Activated CD8-positive, alpha-beta T cell treated with anti-CD3 and anti-CD28 coated beads for 36 hours (primary cell): Measurements from ENCODE around the gene METTL25. TPM values are rescaled to one million over a fixed set of nuclear protein-coding genes. Genes with fewer than 3 reads are reported as not detected.

Experiments used
- ATAC-seq: fragments of 200-7000 bp; cut with Tn5 transposase; one replicate; pipeline ENCODE4 v1.10.0; 2021; ENCODE audit warnings: mild to moderate bottlenecking, moderate library complexity
- CTCF ChIA-PET: fragments of 350-600 bp; sonication (Branson Sonifier 250); formaldehyde crosslinking; loops from one replicate; lab custom pipeline; 2021; ENCODE audit warnings: antibody characterized with exemption; lab: Charles Lee
- POLR2A ChIA-PET: fragments of 350-600 bp; sonication (Branson Sonifier 250); formaldehyde crosslinking; loops from one replicate; lab custom pipeline; 2021; ENCODE audit warnings: antibody characterized with exemption; lab: Charles Lee
- DNase-seq: peaks from one replicate; pipeline ENCODE4 v3.0.0-alpha.2; 2020
- H3K27ac Mint-ChIP-seq: one replicate; pipeline ENCODE4 v1.8.0; 2021; ENCODE audit warnings: mild to moderate bottlenecking, mixed read lengths
- H3K27me3 Mint-ChIP-seq: one replicate; pipeline ENCODE4 v1.8.0; 2021; ENCODE audit warnings: mixed read lengths
- H3K36me3 Mint-ChIP-seq: one replicate; pipeline ENCODE4 v1.8.0; 2021; ENCODE audit warnings: low read depth, mixed read lengths
- H3K4me1 Mint-ChIP-seq: one replicate; pipeline ENCODE4 v1.8.0; 2021; ENCODE audit warnings: low read depth, mixed read lengths
- H3K4me3 Mint-ChIP-seq: one replicate; pipeline ENCODE4 v1.8.0; 2021; ENCODE audit warnings: mild to moderate bottlenecking, moderate library complexity, mixed read lengths
- H3K9me3 Mint-ChIP-seq: one replicate; pipeline ENCODE4 v1.8.0; 2021; ENCODE audit warnings: mixed read lengths
- intact Hi-C: fragments of 100-400 bp; cut with micrococcal nuclease; formaldehyde crosslinking; loops from one replicate; pipeline ENCODE4 v1.10.0; 2022
- total RNA-seq, 2 experiments: library from RNA; stranded (reverse); gene quantifications; one replicate each; pipeline ENCODE4 v1.2.3, GENCODE V29; 2021
- TF ChIP-seq, protein P1 (sequence below): fragments of 200-600 bp; IDR thresholded peaks from one replicate; pipeline ENCODE4 v1.8.0; 2022; ENCODE audit warnings: antibody characterized with exemption, mild to moderate bottlenecking

METTL25 gene
- total RNA-seq, 2 experiments from 2014 or later, result 4.6 to 6.6 TPM

DNA sequence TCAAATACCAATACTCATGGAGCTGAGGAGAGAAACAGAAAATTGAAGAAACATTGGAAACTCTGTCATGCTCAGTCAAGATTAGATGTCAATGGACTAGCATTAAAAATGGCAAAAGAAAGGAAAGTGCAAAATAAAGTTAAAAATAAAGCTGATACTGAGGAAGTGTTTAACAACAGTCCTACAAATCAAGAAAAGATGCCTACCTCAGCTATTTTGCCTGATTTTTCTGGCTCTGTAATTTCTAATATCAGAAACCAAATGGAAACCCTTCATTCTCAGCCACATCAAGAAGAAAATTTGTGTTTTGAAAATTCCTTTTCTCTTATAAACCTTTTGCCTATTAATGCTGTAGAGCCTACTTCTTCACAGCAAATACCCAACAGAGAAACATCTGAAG, 40.5 kb downstream of the METTL25 start:
- no peak for DNase-seq
- Mint-ChIP-seq H3K36me3 (peaks cover 11% of the 10 kb centered on the region), H3K27me3 (no peaks in the 10 kb centered on the region), H3K4me3 (no peak overlapping the region), H3K27ac (no peak overlapping the region), H3K4me1 (no peaks in the 10 kb centered on the region), H3K9me3 (no peaks in the 10 kb centered on the region)
- intact Hi-C loops, result no loop called here
- no peak for ATAC-seq
- ChIA-PET POLR2A (no interaction called here), CTCF (interaction anchor here (2.2 kb wide), 1 partner anchor 40 kb away, joined by 5 read pairs; the partner anchor contains the start of genes CCDC59 and METTL25)
- TF ChIP-seq, protein P1, sequence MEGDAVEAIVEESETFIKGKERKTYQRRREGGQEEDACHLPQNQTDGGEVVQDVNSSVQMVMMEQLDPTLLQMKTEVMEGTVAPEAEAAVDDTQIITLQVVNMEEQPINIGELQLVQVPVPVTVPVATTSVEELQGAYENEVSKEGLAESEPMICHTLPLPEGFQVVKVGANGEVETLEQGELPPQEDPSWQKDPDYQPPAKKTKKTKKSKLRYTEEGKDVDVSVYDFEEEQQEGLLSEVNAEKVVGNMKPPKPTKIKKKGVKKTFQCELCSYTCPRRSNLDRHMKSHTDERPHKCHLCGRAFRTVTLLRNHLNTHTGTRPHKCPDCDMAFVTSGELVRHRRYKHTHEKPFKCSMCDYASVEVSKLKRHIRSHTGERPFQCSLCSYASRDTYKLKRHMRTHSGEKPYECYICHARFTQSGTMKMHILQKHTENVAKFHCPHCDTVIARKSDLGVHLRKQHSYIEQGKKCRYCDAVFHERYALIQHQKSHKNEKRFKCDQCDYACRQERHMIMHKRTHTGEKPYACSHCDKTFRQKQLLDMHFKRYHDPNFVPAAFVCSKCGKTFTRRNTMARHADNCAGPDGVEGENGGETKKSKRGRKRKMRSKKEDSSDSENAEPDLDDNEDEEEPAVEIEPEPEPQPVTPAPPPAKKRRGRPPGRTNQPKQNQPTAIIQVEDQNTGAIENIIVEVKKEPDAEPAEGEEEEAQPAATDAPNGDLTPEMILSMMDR, result no peak

DNA sequence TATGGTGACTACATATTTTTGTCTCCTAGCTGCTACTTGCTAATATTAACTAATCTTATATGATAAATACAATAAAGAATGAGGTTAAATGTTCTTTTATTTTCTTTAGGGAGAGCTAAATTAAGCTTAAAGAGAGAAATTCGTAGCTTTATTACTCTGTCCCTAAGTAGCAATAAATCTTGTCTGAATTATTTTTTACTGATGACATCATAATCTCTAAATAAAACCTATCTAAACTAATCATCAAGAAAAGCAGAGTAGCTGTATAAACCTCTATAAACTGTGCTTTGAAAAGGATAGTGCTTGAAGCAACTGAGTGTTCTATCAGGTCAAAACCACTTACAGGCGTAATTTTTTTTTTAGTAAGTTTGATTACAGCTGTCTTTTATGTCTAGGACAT, 42.5 kb downstream of the METTL25 start:
- no peaks in the 10 kb centered on the region for H3K27me3 Mint-ChIP-seq
- ATAC-seq (no peak), DNase-seq (no peak)
- no peaks in the 10 kb centered on the region for H3K4me1 Mint-ChIP-seq
- TF ChIP-seq, protein P1, result no peak
- ChIA-PET CTCF (no interaction called here), POLR2A (no interaction called here)
- intact Hi-C loops, result no loop called here
- no peak overlapping the region for H3K27ac Mint-ChIP-seq
- H3K4me3 Mint-ChIP-seq, result no peak overlapping the region
- no peaks in the 10 kb centered on the region for H3K9me3 Mint-ChIP-seq
- H3K36me3 Mint-ChIP-seq, result peaks cover 11% of the 10 kb centered on the region

DNA sequence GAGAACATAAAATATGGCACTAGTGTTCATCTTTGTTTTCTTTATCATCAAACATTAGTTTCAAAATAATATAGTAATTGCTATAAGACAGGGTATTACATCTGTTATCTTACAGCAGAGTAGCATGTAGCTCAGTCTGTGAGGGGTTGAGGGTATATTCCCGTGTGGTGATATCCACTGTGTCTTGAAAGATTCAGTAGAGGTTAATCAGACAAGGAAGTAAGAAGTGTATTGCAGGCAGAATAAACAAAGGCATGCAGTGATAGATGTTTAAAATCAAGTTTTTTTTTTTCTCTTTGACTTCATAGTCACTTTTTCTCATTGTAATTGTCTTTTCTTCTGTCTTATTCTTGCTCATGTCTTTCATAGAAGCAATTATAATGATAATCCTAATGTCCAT, 48.3 kb downstream of the METTL25 start:
- TF ChIP-seq, protein P1, result no peak
- Mint-ChIP-seq H3K4me3 (no peak overlapping the region), H3K9me3 (no peaks in the 10 kb centered on the region), H3K27ac (no peak overlapping the region), H3K36me3 (peaks cover 5% of the 10 kb centered on the region), H3K4me1 (no peaks in the 10 kb centered on the region), H3K27me3 (no peaks in the 10 kb centered on the region)
- ChIA-PET CTCF (no interaction called here), POLR2A (no interaction called here)
- DNase-seq, result no peak
- no peak for ATAC-seq
- intact Hi-C loops, result no loop called here

DNA sequence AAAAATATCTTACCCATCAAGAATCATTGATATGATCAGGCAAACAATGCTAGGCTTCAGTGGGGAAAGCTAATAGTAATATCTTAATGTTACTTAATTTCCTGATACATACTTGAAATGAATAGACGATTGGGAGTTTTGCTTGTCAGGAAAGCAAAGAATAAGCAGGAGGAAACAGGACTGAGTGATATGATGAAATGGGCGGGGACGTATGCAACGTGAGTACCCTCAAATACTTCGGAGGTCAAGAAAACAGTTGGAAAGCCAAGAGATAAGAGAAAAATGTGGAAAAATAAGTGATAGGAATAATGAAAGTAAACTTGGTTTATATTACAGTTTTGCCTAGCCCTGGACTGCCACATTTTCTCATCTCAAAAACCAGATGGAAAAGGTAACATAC, 49.2 kb downstream of the METTL25 start:
- ChIA-PET POLR2A (interaction anchor here (0.6 kb wide), 1 partner anchor 50 kb away, joined by 3 read pairs; no protein-coding TSS in a partner anchor), CTCF (interaction anchor here (1.2 kb wide), 1 partner anchor 23 kb away, joined by 3 read pairs; no protein-coding TSS in a partner anchor)
- TF ChIP-seq, protein P1, result no peak
- H3K9me3 Mint-ChIP-seq, result no peaks in the 10 kb centered on the region
- DNase-seq (no peak), ATAC-seq (no peak)
- no peaks in the 10 kb centered on the region for H3K4me1 Mint-ChIP-seq
- H3K27me3 Mint-ChIP-seq, result no peaks in the 10 kb centered on the region
- H3K4me3 Mint-ChIP-seq, result no peak overlapping the region
- peaks cover 5% of the 10 kb centered on the region for H3K36me3 Mint-ChIP-seq
- intact Hi-C loops, result no loop called here
- no peak overlapping the region for H3K27ac Mint-ChIP-seq

DNA sequence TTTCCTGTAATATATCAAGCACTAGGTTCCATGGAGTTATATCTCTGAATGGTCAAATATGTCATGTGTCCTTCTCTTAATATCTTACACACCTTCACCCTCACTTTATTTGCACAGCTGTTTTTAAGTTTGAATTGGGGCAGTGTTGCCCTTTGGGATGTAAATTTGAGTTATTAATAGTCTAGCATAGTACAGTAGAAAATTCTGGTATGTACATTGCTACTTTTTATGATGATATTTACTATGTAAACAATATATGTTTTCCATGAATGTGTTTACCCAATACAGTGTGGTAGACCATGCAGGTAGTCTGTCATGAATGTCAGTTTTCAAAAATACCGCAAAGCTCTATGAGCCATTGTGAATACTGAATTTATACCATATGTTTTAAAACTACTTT, 50.5 kb downstream of the METTL25 start:
- no peak for DNase-seq
- intact Hi-C loops, result no loop called here
- no peaks in the 10 kb centered on the region for H3K4me1 Mint-ChIP-seq
- POLR2A ChIA-PET, result no interaction called here
- H3K9me3 Mint-ChIP-seq, result no peaks in the 10 kb centered on the region
- CTCF ChIA-PET, result interaction anchor here (1.0 to 1.3 kb wide), 3 partner anchors 9 to 51 kb away, joined by 3 read pairs; partner anchors contain the start of genes CCDC59 and METTL25
- no peak overlapping the region for H3K27ac Mint-ChIP-seq
- no peaks in the 10 kb centered on the region for H3K27me3 Mint-ChIP-seq
- H3K36me3 Mint-ChIP-seq, result peaks cover 5% of the 10 kb centered on the region
- TF ChIP-seq, protein P1, result no peak
- no peak overlapping the region for H3K4me3 Mint-ChIP-seq
- no peak for ATAC-seq
